Measurements from ENCODE around the gene POLRMT.

Gene POLRMT

DNA sequence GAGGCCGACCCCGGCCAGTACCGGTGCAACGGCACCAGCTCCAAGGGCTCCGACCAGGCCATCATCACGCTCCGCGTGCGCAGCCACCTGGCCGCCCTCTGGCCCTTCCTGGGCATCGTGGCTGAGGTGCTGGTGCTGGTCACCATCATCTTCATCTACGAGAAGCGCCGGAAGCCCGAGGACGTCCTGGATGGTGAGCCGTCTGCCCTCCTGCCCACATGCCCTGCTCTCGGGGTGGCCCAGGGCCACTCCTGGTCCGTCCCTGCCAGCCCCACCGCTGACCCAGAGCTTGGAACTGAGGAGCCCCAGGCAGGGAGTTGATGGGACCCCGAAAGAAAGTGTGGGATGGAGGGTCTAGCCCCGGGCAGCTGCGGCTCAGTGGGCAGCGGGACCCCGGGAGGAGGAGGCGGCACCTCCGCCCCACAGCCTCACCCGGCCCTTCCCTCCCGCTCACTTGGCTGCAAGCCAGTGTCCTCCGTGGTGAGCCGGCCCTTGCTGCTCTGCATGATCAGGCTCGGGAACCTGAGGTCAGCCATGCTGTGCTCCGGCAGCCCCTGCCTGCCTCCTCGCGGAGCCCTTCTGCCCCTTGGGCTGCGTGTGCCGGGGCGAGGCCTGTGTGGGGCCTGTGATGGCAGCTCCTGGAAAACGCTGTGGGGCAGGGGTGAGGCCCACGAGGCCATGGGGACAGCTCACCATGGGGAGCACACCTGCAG is 51.8 kb downstream of the POLRMT start:
- no peak overlapping the region for H3K4me3 ChIP-seq (replicated peaks; ENCODE audit: low read depth, low read length)
- DNase-seq (ENCODE audit: low read depth): no peak
- TF ChIP-seq, protein P1, sequence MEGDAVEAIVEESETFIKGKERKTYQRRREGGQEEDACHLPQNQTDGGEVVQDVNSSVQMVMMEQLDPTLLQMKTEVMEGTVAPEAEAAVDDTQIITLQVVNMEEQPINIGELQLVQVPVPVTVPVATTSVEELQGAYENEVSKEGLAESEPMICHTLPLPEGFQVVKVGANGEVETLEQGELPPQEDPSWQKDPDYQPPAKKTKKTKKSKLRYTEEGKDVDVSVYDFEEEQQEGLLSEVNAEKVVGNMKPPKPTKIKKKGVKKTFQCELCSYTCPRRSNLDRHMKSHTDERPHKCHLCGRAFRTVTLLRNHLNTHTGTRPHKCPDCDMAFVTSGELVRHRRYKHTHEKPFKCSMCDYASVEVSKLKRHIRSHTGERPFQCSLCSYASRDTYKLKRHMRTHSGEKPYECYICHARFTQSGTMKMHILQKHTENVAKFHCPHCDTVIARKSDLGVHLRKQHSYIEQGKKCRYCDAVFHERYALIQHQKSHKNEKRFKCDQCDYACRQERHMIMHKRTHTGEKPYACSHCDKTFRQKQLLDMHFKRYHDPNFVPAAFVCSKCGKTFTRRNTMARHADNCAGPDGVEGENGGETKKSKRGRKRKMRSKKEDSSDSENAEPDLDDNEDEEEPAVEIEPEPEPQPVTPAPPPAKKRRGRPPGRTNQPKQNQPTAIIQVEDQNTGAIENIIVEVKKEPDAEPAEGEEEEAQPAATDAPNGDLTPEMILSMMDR (IDR thresholded peaks at IDR 0.05; ENCODE audit: low read length, missing control alignments): no peak

DNA sequence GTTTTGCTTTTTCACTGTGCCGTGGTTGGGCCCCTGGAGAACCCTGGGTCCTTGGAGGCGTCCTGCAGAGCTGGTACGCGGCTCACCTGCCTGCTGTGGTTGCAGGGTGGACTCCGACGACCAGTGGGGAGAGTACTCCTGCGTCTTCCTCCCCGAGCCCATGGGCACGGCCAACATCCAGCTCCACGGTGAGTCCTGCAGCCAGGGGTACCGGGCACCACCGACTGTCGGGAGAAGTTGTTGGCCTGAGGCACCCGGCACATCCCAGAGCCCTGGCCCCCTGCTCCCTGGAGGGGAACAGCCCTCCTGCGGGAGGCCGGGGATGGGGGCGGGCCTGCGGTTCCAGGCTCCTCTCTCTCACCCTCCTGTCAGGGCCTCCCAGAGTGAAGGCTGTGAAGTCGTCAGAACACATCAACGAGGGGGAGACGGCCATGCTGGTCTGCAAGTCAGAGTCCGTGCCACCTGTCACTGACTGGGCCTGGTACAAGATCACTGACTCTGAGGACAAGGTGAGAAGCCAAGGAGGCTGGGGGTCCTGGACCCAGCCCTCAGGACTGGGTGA is 53.0 kb downstream of the POLRMT start:
- H3K4me3 ChIP-seq (replicated peaks; ENCODE audit: low read depth, low read length): no peak overlapping the region
- no peak for DNase-seq (ENCODE audit: low read depth)
- TF ChIP-seq, protein P1 (IDR thresholded peaks at IDR 0.05; ENCODE audit: low read length, missing control alignments): no peak

DNA sequence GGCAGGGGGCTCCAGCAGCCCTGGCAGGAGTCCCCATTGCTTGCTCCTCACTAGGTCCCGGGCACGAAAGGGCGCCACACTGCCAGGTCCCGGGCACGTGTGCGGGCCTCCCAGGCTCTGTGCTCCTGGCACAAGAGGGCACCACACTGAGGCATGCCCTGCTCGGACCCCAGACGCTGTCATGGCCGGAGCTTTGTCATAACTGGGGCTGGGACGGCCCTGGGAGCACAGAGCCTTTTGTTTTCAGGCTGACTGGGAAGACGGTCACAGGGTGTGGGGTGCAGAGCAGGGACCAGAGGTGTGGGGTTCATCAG is 53.5 kb downstream of the POLRMT start:
- H3K4me3 ChIP-seq (replicated peaks; ENCODE audit: low read depth, low read length): no peak overlapping the region
- no peak for DNase-seq (ENCODE audit: low read depth)
- TF ChIP-seq, protein P1 (IDR thresholded peaks at IDR 0.05; ENCODE audit: low read length, missing control alignments): no peak

DNA sequence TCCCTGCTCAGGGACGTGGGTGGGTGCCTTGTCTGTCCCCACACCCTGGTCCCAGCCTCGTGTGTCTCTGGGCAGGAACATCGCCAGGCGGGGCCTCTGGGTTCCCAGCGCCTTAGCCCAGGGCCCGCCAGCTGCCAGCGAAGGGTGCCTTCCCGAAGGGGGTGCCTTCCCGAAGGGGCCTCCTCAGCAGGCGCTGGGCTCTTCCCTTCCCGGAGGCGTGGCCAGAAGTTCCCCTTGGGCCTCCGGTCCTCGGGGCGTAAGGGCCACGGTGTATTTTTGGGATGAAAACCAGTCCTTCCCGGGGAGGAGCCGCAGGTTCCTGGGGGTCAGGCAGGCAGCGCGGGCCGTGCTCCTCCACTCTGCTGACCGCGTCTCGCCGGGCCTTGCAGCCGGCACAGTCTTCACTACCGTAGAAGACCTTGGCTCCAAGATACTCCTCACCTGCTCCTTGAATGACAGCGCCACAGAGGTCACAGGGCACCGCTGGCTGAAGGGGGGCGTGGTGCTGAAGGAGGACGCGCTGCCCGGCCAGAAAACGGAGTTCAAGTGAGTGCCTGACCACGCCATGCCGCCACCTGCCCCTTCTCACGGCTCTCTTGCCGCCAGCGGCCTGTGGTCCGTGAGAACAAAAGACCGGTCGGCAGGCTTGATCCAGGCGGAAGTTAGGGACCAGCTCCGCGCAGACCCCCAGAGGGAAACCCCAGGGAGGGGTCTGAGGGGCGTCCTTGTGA is 54.1 kb downstream of the POLRMT start:
- TF ChIP-seq, protein P1 (IDR thresholded peaks at IDR 0.05; ENCODE audit: low read length, missing control alignments): no peak
- no peak overlapping the region for H3K4me3 ChIP-seq (replicated peaks; ENCODE audit: low read depth, low read length)
- DNase-seq (ENCODE audit: low read depth): no peak

DNA sequence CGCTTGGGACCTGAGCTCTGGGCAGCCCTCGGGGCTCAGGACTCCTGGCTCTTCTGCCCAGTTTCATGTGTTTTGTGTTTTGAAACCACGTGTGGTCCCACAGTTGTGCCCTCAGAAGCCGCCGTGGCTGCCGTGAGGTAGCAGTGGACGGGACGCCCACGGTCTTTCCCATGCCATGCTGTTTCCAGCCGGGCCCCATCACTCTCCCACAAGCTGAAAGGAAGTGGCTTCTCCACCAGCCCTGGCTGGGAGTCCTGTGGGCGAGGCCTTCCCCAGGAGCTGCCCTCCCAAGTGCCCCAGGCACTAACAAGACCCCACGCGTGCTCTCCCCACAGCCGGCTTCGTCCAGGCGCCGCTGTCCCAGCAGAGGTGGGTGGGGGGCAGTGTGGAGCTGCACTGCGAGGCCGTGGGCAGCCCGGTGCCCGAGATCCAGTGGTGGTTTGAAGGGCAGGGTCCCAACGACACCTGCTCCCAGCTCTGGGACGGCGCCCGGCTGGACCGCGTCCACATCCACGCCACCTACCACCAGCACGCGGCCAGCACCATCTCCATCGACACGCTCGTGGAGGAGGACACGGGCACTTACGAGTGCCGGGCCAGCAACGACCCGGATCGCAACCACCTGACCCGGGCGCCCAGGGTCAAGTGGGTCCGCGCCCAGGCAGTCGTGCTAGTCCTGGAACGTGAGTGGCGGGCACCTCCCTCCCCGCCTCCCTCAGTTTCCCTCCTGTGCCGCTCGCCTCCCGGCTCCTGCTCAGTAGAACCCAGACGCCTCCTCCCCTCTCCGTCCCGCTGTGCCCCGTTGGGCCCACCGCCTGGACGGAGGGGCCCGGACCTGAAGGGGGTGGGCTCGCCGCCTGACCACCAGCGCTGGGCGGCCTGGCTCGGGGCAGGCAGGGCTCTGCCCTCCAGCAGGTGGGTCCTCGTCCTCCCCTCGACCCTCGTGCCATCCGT is 55.6 kb downstream of the POLRMT start:
- TF ChIP-seq, protein P1 (IDR thresholded peaks at IDR 0.05; ENCODE audit: low read length, missing control alignments): no peak
- no peak for DNase-seq (ENCODE audit: low read depth)
- H3K4me3 ChIP-seq (replicated peaks; ENCODE audit: low read depth, low read length): no peak overlapping the region

DNA sequence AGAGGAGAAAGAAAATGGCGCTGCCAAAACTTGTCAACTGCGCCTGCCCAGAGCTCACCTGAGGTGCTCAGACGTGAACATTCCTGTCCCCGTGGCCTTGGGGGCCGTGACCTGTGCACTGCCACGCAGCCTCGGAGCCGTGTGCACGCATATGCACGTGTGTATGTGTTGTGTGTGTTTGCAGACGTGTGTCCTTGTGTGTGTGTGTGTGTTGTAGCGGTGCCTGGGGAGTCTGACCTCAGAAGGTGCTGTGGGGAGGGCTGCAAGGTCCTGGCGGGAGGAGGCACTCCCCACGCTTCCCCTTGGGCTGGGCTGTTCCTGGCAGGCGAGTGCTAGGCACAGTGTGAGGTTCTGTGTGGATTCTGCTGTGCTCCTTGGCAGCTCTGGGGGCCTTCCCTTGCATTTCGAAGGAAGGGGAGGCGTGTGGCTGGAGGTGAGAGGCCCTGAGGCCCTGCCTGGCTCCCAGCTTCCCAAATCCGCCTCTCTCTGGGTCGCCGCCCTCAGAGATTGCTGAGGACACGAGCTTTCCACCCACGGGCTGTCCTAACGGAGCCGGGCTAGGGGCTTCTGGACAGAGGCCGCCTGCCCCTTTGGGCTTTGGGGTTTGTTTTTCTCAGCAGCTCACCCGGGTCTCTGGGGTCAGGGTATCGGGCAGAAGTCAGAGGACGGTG is 56.4 kb downstream of the POLRMT start:
- DNase-seq (ENCODE audit: low read depth): no peak
- TF ChIP-seq, protein P1 (IDR thresholded peaks at IDR 0.05; ENCODE audit: low read length, missing control alignments): no peak
- H3K4me3 ChIP-seq (replicated peaks; ENCODE audit: low read depth, low read length): no peak overlapping the region
